Measurements from ENCODE around the gene CDH4. TPM values are rescaled to one million over a fixed set of nuclear protein-coding genes. Genes with fewer than 3 reads are reported as not detected.

CDH4 gene
- total RNA-seq, 1 donor from 2014 or later = 2.9 TPM

GRCh38 chr20:61438285-61438684 lies 186.2 kb downstream of the CDH4 start:
- no peak for DNase-seq (ENCODE audit: low spot score)
- H3K4me2 ChIP-seq = peak overlapping the region; percentile 76
- Mint-ChIP-seq H3K4me3 (no peak overlapping the region), H3K27ac (peak overlapping the region; percentile 100), H3K9me3 (no peaks in the 10 kb centered on the region), H3K36me3 (no peaks in the 10 kb centered on the region), H3K4me1 (peaks cover 80% of the 10 kb centered on the region), H3K27me3 (ENCODE audit: insufficient read depth, low read depth) (peaks cover 10% of the 10 kb centered on the region)
- H3F3A ChIP-seq (ENCODE audit: low read depth) = peaks cover 88% of the 10 kb centered on the region
- H3K4me3 ChIP-seq = no peak overlapping the region
- no peaks in the 10 kb centered on the region for H4K20me1 ChIP-seq (ENCODE audit: low read depth)
- H2AFZ ChIP-seq (replicated peaks) = no peak overlapping the region
- peak overlapping the region; percentile 99 for H3K27ac ChIP-seq
- H3K27me3 ChIP-seq = no peaks in the 10 kb centered on the region
- H3K4me1 ChIP-seq = peaks cover 92% of the 10 kb centered on the region
- H3K9ac ChIP-seq = no peak overlapping the region
- H3K36me3 ChIP-seq = no peaks in the 10 kb centered on the region
- no peaks in the 10 kb centered on the region for H3K9me3 ChIP-seq (ENCODE audit: low read depth)
- TF ChIP-seq CTCF (IDR thresholded peaks at IDR 0.05) (no peak), EZH2phosphoT487 (IDR thresholded peaks at IDR 0.05) (no peak), EZH2 (IDR thresholded peaks at IDR 0.05) (no peak)
- H3K79me2 ChIP-seq (ENCODE audit: low read depth) = no peaks in the 10 kb centered on the region

GRCh38 chr20:61439251-61439650 lies 187.2 kb downstream of the CDH4 start:
- Histone ChIP-seq H2AFZ (replicated peaks) (no peak overlapping the region), H3K9ac (no peak overlapping the region), H3K4me3 (no peak overlapping the region), H3K79me2 (ENCODE audit: low read depth) (no peaks in the 10 kb centered on the region), H3K27ac (peak overlapping the region; percentile 99), H3K9me3 (ENCODE audit: low read depth) (no peaks in the 10 kb centered on the region), H3K36me3 (no peaks in the 10 kb centered on the region), H3F3A (ENCODE audit: low read depth) (peaks cover 87% of the 10 kb centered on the region), H3K27me3 (no peaks in the 10 kb centered on the region), H4K20me1 (ENCODE audit: low read depth) (no peaks in the 10 kb centered on the region), H3K4me2 (no peak overlapping the region), H3K4me1 (peaks cover 87% of the 10 kb centered on the region)
- DNase-seq (ENCODE audit: low spot score) = no peak
- Mint-ChIP-seq H3K9me3 (no peaks in the 10 kb centered on the region), H3K36me3 (no peaks in the 10 kb centered on the region), H3K27ac (peak overlapping the region; percentile 100), H3K4me1 (peaks cover 70% of the 10 kb centered on the region), H3K27me3 (ENCODE audit: insufficient read depth, low read depth) (peaks cover 10% of the 10 kb centered on the region), H3K4me3 (no peak overlapping the region)
- TF ChIP-seq EZH2 (IDR thresholded peaks at IDR 0.05) (no peak), CTCF (IDR thresholded peaks at IDR 0.05) (no peak), EZH2phosphoT487 (IDR thresholded peaks at IDR 0.05) (no peak)

GRCh38 chr20:61440548-61441055 lies 188.5 kb downstream of the CDH4 start:
- H3K27me3 ChIP-seq = no peaks in the 10 kb centered on the region
- no peak overlapping the region for H2AFZ ChIP-seq (replicated peaks)
- Mint-ChIP-seq H3K4me1 (peaks cover 60% of the 10 kb centered on the region), H3K4me3 (peak overlapping the region; percentile 6), H3K27ac (peak overlapping the region; percentile 83), H3K36me3 (no peaks in the 10 kb centered on the region), H3K27me3 (ENCODE audit: insufficient read depth, low read depth) (peaks cover 6% of the 10 kb centered on the region), H3K9me3 (no peaks in the 10 kb centered on the region)
- TF ChIP-seq EZH2 (IDR thresholded peaks at IDR 0.05) (no peak), EZH2phosphoT487 (IDR thresholded peaks at IDR 0.05) (no peak), CTCF (IDR thresholded peaks at IDR 0.05) (no peak)
- DNase-seq (ENCODE audit: low spot score) = peak; percentile 65
- H3K36me3 ChIP-seq = no peaks in the 10 kb centered on the region
- H3K79me2 ChIP-seq (ENCODE audit: low read depth) = no peaks in the 10 kb centered on the region
- H3K4me3 ChIP-seq = no peak overlapping the region
- no peaks in the 10 kb centered on the region for H3K9me3 ChIP-seq (ENCODE audit: low read depth)
- H3F3A ChIP-seq (ENCODE audit: low read depth) = peaks cover 85% of the 10 kb centered on the region
- H4K20me1 ChIP-seq (ENCODE audit: low read depth) = no peaks in the 10 kb centered on the region
- H3K4me2 ChIP-seq = peak overlapping the region; percentile 34
- peaks cover 82% of the 10 kb centered on the region for H3K4me1 ChIP-seq
- no peak overlapping the region for H3K27ac ChIP-seq
- H3K9ac ChIP-seq = no peak overlapping the region

Measured in neural progenitor cell (in vitro differentiated cells).